GM19467 (cell line): ENCODE data around the gene IQGAP3.
"Not testable (repeated sequence)": the region's sequence is repeated elsewhere in the genome, so short reads cannot be mapped to it uniquely, and the experiment has no call there.

Source experiments
- ATAC-seq: cut with Tn5 transposase; IDR thresholded peaks from one replicate; pipeline ENCODE4 v1.9.1; 2021; ENCODE audit warnings: mild to moderate bottlenecking, moderate library complexity; ENCODE audit not compliant: unreplicated experiment

IQGAP3 gene

DNA sequence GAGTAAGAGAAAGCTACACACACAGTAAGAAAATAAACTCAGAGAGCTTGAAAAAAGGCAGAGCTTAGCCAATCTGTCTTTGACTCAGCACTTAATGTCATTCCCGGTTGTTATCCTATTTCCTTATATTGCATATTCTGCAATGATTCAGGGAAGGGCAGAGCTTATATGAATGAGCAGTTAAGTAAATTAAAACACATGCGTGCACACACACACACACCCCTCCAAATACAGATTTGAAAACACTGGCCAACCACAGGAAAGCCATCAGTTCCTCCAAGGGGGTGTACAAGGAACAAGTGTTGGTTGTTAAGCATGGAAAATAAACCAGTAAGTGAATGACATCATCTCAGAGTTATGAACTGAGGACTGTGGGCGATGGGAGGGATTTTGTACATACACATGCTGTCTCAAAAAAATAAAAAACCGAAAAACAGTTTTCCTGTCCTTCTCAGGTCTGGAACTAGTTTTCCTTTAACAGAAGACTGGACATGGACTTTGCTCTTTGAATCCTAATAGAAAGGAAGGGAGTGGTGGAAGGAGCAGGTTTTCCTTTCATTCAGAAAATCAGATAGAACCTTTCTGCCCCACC lies 1.0 kb downstream of the IQGAP3 start:
- ATAC-seq: no peak

DNA sequence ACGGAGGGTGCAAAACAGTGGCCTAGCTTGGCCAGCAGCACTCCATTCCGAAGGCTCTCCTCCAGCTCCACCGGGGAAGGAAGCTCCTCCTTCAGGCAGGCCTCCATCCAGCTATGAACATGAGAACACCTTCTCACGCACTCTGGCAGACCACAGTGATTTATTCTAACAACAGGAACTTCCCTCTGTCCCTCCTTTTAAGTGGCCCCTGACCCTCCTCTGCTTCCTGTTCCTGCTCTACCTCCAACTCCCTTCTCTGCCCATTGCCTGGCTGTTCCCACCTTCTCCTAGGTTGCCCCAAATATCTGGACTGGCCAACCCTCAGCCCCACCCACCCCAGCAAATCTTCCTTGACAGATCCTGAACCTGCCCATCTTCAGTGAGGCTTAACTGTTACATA lies 5.9 kb downstream of the IQGAP3 start:
- ATAC-seq: no peak

DNA sequence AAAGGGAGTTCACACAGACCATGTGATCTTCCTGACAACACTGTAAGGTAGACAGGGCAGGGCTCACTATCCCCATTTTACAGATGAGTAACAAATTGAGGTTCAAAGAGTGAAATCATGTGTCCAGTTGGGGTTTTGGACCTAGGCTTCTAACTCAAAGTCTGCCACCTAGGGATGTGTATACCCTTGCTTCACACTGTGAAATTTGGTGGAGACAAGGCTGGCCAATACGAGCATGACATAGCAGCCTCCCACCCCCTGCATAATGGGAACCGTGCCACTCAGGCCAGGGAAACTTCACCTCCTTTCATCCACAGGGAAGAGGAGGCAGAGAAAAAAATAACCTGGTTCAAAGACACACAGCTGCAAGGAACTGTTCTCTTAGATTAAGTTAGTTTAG lies 6.8 kb downstream of the IQGAP3 start:
- no peak for ATAC-seq

DNA sequence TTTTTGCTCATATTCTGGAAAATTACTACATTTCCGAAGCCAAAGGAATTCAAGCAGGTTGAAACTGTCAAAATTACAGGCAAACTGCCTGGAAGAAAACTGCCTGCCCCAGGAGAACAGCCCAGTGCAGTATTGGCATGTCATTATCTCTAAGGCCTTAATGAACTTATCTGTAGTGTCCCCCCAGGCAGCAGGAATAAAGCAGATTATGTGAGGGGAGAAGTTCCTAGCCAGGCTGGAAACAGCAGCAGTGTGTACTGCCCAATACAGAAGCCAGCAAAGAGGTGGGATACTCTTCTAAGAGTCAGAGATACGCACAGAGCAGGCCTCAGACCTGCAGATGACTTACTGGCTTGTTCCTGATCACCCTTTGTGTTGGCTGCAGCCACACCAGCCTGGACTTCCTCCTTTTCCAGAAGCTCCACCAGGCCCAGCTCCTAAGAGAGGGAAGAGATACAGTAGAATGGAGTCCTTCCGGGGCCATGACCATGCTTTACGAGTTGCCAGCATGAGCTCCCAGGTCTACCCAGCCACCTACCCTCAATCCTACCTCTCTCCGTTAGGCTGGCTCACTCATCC lies 11.7 kb downstream of the IQGAP3 start:
- ATAC-seq: no peak

DNA sequence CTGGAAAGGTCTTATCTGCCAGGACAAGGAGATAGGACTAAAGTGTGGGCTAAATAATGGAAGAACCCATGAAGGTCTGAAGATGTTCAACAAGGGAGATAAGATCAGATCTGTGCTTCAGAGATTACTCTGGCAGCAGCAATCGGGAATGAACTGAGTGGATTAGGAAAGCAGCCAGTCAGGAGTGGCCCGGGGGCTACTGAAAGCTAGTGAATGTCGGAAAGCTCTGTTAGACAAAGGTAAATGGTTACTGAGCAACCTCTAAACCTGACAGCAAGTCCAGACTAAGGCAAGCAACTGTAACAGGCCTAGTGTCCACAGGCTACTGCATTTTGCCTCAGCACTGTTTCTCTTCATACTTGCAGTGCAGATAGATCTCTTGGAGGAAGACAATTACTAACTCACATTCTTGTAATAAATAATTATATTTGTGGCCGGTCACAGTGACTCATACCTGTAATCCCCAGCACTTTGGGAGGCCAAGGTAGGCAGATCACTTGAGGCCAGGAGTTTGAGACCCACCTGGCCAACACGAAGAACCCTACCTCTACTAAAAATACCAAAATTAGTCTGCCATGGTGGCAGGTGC lies 12.5 kb downstream of the IQGAP3 start:
- ATAC-seq: no peak

DNA sequence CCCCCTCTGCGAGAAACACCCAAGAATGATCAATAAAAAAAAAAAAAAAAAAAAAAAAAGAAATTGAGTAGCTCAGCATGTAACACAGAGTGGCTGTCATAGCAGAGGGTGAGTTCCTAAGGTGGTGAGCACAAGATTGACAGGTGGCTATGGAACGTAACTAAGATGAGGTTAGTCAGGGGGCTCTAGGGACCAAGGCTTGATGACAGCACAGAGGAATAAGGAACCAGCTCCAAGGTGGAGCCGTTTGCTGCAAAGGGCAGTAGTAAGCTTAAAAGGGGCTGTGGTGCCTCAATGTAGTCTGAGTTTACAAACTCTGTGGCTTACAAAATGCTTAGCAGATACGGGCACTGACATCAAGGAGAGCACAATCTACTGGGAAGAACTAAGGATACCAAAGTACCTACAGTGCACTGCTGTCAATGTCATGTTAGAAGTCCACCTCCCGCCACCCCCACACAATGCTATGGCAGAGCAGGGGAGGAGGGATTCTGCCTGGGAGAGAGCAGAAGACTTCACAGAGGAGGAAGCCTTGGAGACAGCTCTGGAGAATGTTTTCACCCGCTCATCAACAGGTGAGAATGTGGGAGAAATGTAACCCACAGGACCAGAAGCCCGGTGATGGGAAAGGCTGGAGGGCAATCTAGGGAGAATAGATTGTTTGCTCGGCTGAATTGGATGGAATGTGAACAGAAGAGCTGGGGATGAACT lies 13.1 kb downstream of the IQGAP3 start:
- ATAC-seq: no peak

DNA sequence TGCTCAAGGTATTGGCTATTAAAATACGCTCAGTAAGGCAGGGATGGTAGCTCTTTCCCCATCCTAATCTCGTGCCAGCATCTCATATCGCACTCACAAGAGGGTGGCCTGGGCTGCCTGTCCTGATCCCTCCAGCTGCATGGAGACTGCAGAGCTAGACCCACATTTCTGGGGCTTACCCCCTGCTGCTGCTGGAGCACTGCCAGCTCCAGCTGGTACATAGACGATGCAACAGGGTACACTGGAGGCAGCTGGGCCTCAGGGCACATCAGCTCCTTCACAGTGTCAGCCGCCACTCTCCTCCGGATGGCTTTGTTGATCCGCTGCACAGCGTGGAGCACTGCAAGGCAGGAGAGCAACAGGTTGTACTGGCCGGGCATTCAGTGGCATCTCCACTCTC lies 16.0 kb downstream of the IQGAP3 start:
- no peak for ATAC-seq

DNA sequence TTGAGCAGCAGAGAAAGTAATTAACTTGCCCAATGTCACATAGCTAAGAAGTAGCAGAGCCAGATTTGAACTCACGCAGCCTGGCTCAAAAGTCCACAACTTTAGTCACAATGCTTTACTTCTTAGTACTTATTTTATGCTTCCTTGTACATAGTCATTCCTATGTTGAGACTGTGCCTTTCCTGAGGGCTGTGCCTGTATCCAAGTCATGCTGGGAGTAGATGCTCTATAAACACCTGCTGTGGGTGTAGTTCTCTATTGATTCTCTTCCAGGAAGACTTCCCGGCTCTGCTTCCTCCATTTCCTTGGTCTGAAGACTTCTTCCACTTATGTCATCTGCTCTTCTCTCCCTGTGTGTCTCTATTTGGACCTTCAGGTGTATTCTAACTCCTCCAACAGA lies 16.6 kb downstream of the IQGAP3 start:
- no peak for ATAC-seq

DNA sequence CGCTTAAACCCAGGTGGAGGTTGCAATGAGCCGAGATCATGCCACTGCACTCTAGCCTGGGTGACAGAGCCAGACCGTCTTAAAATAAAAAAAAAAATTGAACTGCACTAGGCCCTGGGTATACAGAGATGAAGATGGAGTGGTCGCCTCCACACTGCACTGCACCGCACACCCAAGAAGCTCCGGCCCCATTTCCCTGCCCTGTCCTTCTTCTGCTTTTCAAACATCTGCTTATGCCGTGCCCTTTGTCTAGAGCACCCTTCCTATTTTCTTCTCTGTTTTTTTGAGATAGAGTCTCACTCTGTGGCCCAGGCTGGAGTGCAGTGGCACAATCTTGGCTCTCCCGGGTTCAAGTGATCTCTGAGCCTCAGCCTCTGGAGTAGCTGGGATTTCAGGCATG lies 17.4 kb downstream of the IQGAP3 start:
- ATAC-seq: no peak

DNA sequence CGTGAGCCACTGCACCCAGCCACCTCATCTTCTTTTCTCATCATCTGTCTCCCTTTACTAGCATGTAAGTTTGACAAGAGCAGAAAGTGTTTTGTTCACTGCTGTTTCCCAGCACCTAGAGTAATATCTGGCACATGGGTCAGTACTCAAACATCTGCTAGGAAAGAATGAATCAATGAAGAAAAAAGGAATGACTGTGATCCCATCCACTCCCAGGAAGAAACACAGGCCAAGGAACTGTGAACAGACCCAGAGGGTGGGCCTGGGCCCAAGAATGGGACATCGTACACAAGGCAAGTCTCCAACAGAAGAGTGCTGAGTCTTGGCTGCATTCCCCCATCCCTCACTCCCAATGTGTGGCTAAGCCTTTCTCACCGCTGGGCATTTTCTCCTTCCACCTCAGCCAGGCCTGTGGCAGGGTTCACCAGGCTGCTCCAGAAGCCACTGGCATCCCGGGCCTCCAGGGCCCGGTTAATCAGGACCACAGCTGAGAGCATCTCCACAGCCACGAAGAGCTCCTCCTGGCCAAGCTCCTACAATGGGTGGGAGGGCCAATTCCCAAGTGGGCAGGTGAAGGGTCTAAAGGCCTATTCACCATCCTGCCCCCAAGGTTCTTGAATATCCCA lies 18.4 kb downstream of the IQGAP3 start:
- ATAC-seq: no peak

DNA sequence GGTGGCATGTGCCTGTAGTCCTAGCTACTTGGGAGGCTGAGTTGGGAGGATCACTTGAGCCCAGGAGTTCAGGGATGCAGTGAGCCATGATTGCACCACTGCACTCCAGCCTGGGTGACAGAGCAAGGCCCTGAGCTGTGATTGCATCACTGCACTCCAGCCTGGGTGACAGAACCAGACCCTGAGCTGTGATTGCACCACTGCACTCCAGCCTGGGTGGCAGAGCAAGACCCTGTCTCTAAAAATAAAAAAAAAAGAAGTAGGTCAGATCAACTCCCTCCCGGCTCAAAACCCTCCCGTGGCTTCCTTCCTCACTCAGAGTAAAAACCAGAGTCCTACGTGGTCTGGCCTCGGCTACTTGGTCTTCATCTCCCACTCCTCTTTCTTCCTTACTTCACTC lies 19.4 kb downstream of the IQGAP3 start:
- not testable (repeated sequence) for ATAC-seq

DNA sequence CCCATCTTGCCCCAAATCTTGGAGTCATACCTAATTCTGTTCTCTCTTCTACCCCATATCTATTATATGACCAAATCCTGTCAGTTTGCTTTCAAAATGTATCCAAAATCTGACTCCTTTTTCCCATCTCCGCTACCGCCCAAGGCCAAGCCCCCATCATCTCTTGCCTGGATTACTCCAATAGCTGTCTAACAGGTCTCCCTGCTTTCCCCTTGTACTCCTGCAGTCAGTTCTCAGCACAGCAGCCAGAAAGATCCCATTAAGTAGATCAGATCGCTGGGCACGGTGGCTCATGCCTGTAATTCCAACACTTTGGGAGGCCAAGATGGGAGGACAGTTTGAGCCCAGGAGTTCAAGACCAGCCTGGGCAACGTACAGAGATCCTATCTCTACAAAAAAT lies 19.8 kb downstream of the IQGAP3 start:
- ATAC-seq: no peak

DNA sequence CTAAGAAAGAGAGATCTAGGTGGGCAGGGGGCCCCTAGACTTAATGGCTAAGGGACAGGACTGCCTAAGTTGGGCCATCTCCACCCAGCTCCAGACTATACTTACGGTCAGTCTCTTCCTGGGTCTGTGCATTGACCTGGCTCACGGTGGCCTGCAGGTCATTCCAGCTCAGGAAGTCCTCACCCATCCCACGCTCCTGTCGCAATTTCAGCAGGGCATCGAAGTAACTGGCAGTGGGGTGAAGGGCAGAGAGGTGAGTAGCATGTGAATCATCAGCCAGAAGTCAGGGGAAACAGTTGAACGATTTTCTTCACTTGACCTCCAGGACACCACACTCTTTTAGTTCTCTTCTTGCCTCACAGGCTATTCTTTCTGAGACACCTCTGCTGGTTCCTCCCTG lies 20.5 kb downstream of the IQGAP3 start:
- ATAC-seq: no peak

DNA sequence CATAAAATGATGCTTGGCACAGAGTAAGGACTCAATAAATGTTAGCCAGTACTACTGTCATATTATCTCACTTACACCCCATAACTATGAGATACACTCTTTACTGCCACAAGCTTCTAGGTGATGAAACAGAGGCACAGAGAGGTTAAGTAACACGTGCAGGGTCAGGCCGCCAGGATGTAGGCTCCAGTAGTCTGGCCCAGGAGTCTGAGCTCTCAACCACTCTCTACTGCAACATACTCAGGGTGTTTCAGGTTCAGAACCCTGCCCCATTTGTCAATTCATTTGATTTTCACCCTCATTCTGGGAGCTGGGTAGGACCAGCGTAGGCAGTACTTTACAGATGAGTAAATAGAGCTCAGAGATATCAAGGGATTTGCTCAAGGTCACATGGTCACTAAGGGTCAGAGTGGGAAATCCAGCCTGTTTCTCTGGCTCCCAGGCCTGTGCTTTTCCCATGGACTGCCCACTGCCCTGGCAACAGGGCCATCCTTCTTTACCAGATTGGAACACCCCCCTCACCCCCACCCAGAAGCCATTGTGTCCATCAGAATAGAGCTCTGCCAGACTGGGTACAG lies 21.2 kb downstream of the IQGAP3 start:
- ATAC-seq: no peak

DNA sequence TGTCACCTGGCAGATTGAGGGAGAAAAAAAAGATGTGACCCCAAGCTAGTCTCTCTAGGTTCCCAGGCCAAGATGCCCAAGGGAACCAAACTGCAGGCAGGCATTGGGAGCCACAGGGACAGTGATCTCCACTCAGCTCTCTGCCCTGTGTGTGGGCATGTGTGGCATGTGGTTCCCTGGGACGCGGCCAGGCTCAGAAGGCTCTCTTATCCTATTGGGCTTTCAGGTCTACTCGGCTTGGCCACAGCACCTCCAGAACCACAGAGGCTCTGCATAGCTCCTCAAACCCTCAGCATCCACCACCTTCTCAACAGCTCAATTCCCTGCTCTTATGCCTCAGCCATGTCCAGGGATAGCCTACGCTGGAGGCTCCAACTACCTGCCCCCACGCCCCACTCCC lies 22.0 kb downstream of the IQGAP3 start:
- ATAC-seq: no peak

DNA sequence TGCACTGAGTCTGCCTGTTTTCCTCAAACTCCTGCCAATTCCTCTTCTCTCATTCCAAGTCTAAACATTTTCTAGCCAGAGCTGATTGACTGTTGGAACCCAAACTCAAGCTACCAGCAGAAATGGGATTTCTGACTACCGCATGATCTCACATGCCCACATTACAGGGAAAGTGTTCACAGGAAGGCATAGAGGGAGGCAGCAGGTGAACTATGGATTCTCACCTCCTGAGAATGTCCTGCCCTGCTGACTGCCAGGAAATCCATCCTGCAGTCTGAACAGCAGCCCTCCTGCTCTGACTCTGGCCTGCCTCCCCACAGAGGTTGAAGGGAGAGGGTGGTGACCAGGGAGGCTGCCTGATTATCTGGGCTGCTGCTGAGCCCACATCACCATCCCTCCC lies 22.5 kb downstream of the IQGAP3 start:
- ATAC-seq: no peak

DNA sequence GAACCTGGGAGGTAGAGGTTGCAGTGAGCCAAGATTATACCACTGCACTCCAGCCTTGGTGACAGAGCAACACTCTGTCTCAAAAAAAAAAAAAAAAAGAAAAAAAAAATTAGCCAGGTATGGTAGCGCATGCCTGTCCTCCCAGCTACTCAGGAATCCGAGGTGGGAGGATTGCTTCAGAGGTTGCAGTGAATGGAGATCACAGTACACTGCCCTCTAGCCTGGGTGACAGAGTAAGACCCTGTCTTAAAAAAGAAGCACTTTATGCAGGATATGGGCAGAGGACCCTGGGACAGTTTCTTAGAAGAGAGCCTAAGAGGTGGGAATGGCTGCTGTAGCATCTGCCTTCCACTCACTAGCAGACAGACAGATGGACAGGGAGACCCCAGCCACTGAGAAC lies 23.0 kb downstream of the IQGAP3 start:
- no peak for ATAC-seq

DNA sequence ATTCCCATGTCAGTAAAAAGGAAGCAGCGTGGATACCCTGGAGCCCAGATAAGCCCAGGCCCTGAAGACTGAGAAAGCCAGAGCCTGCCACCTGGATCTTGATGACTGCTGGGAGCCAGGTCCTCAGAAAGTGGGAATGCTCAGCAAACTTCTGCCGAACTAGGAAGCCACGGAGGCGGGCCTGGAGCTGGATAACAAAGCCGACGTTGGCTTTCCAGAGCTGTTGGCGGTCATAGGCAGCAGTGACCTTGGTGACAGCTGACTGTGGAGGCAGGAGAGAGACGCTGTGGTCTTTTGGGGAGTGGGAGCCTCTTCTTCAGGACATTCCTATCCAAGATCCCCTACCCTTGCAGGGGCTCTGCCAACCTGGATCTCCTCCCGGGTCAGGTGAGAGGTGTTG lies 24.4 kb downstream of the IQGAP3 start:
- no peak for ATAC-seq

DNA sequence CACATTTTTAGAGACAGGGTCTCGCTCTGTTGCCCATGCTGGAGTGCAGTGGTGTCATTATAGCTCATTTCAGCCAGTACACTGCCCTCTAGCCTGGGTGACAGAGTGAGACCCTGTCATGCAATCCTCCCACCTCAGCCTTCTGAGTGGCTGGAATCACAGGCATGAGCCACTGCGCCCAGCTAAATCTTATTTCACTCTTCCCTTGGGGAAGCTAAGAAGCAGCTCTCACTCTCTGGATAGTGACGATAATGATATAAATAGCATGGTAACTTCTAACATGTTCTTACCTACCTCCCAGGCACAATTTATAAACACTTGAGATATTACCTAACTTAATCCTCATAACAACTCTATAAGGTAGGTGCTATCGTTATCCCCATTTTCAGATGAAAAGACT lies 24.9 kb downstream of the IQGAP3 start:
- ATAC-seq: no peak

DNA sequence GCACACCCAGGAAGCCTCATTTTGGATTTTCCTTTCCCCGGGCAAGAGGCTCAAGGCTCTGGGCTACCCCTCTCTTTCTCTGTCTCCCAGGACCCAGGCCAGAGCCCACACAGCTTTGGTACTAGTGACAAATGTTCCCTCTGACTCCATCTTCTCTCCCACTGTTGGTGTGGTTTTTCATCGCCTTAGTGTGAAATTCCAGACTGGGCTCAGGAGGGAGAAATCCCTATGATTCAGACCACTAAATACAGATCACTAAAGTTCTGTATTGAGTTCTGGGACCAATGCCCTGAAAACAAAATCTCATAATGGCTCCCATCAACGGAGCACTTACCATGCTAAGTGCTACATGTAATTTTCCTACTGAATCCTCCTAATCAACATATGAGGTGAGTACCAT lies 26.1 kb downstream of the IQGAP3 start:
- no peak for ATAC-seq

DNA sequence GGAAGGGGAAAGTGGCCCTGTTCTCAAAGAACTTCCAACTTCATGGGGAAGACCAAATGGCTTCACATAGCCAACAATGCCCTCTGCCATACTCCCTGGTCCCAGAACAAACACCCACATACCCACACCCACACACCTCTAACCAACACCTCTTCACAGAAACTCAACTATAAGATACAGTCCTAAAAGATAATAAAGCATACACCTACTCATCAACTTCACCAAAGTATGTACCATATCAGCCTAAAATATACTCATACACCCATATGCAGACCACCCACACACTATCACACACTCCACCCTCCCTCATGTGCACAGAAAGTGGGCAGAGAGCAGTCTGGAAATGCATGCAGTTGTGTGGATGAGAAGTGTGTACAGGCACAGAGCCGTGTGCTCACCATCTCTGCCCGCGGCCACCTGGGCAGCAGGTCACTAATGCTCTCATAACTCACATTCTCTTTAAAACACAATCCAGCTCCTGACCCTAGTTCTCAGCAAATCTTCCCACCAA lies 27.7 kb downstream of the IQGAP3 start:
- no peak for ATAC-seq
